ENCODE measurements around the gene CYP27B1.

- TF ChIP-seq CTCF (IDR thresholded peaks at IDR 0.05) (peak in 1 of 3 donors; percentile 26), POLR2A (IDR thresholded peaks at IDR 0.05) (no peak)
These were observed 10.2 kb downstream of the CYP27B1 start for GRCh38 chr12:57756406-57757341.

Measured in breast epithelium (tissue), 3 donors.